Erythroblast (primary cell): ENCODE data around the gene SIX4.

Source experiments
- GATA1 ChIP-seq: IDR thresholded peaks from 2 replicates; pipeline ENCODE4 v1.6.1; 2011; ENCODE audit warnings: low read depth, mild to moderate bottlenecking, control low read depth, low read length, moderate library complexity
- POLR2A ChIP-seq: IDR thresholded peaks from 2 replicates; pipeline ENCODE4 v1.6.1; 2011; ENCODE audit warnings: mild to moderate bottlenecking, low read length

DNA sequence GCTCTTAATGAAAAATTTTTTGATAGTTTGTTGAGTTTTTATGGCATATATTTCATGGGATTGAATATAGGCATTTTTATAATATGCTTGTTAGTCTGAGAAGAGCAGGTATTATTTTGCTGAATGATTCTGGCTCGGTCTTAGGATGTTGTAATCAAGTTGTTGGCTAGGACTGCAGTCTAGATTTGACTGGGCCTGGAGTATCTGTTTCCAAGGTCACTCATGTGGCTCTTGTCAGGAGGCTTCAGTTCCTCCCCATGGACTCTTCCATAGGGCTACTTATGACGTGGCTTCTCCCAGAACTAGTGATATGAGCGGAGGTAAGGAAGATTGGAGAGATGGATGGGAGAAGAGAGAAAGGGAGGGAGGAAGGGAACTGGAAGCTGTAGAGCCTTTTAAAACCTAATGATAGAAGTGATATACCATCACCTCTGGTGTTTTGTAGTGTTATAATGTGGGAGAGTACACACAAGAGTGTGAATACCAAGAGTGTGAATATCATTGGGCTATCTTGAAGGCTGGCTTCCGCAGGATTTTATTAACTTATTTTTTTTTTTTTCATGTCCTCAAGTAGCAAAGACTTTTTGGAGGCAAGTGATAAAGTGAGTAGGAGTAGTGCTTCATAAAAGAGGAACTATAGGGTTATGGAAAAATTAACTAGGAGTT lies 14.8 kb upstream of the SIX4 start:
- no peak for TF ChIP-seq POLR2A
- TF ChIP-seq GATA1: no peak
